NOMO-1 treated with DMSO at 0.1 percent for 48 hours (cell line): ENCODE results near the gene BMS1.
"Not testable (repeated sequence)": the region's sequence is repeated elsewhere in the genome, so short reads cannot be mapped to it uniquely, and the experiment has no call there.

Source experiments
- DNase-seq: peaks from one replicate; lab custom pipeline; 2025; ENCODE audit not compliant: unreplicated experiment; lab: John Stamatoyannopoulos, UW

The BMS1 gene

GRCh38 chr10:42865716-42866114, 83.1 kb downstream of the BMS1 start:
- DNase-seq = no peak

- peak; percentile 71 for DNase-seq
These were observed 83.8 kb downstream of the BMS1 start for GRCh38 chr10:42866115-42866995.

- DNase-seq = no peak
These were observed 85.0 kb downstream of the BMS1 start for GRCh38 chr10:42867571-42867970.

GRCh38 chr10:42868530-42868929, 85.9 kb downstream of the BMS1 start:
- DNase-seq = no peak

GRCh38 chr10:42869977-42870350, 87.4 kb downstream of the BMS1 start:
- no peak for DNase-seq

- not testable (repeated sequence) for DNase-seq
These were observed 88.6 kb downstream of the BMS1 start for GRCh38 chr10:42871138-42871641.

- no peak for DNase-seq
These were observed 89.2 kb downstream of the BMS1 start for GRCh38 chr10:42871823-42872222.

- no peak for DNase-seq
These were observed 90.4 kb downstream of the BMS1 start for GRCh38 chr10:42872865-42873435.

- no peak for DNase-seq
These were observed 92.3 kb downstream of the BMS1 start for GRCh38 chr10:42874713-42875387.

- DNase-seq = no peak
These were observed 92.8 kb downstream of the BMS1 start for GRCh38 chr10:42875388-42875755.

GRCh38 chr10:42875798-42876341, 93.3 kb downstream of the BMS1 start:
- DNase-seq = no peak

GRCh38 chr10:42876476-42876875, 93.9 kb downstream of the BMS1 start:
- DNase-seq = no peak

- no peak for DNase-seq
These were observed 94.3 kb downstream of the BMS1 start for GRCh38 chr10:42876945-42877344.

- DNase-seq = no peak
These were observed 95.0 kb downstream of the BMS1 start for GRCh38 chr10:42877496-42878030.

- no peak for DNase-seq
These were observed 95.7 kb downstream of the BMS1 start for GRCh38 chr10:42878134-42878820.

- DNase-seq = no peak
These were observed 96.2 kb downstream of the BMS1 start for GRCh38 chr10:42878821-42879195.

- DNase-seq = no peak
These were observed 97.0 kb downstream of the BMS1 start for GRCh38 chr10:42879380-42880254.

GRCh38 chr10:42880255-42880620, 97.6 kb downstream of the BMS1 start:
- DNase-seq = no peak

- no peak for DNase-seq
These were observed 100.0 kb downstream of the BMS1 start for GRCh38 chr10:42882597-42882996.
